H9 (cell line): ENCODE results near the gene HDAC5. TPM values are rescaled to one million over a fixed set of nuclear protein-coding genes. Genes with fewer than 3 reads are reported as not detected.
A peak's percentile ranks its signal among the peaks of the same experiment; 100 is the strongest.

Experiments
- DNase-seq: peaks from one replicate; pipeline ENCODE4 v3.0.0-alpha.2; 2017
- H2AFZ ChIP-seq: one replicate; pipeline ENCODE4 v1.6.1; 2013; ENCODE audit warnings: mild to moderate bottlenecking, low read length, control low read depth, moderate library complexity
- H2AK5ac ChIP-seq: 2 replicates; pipeline ENCODE4 v1.6.1; 2013; ENCODE audit warnings: low read length, control low read depth, mixed read lengths; ENCODE audit not compliant: insufficient read length
- H2BK120ac ChIP-seq: one replicate; pipeline ENCODE4 v1.6.1; 2013; ENCODE audit warnings: low read depth, mild to moderate bottlenecking, low read length, control low read depth, inconsistent platforms; ENCODE audit not compliant: poor library complexity, severe bottlenecking
- H2BK12ac ChIP-seq: 2 replicates; pipeline ENCODE4 v1.6.1; 2013; ENCODE audit warnings: low read length, control low read depth, mixed read lengths, low read depth; ENCODE audit not compliant: insufficient read length
- H2BK15ac ChIP-seq: 2 replicates; pipeline ENCODE4 v1.6.1; 2013; ENCODE audit warnings: low read depth, low read length, control low read depth
- H2BK20ac ChIP-seq: one replicate; pipeline ENCODE4 v1.6.1; 2013; ENCODE audit warnings: low read depth, mild to moderate bottlenecking, low read length, control low read depth, inconsistent platforms; ENCODE audit not compliant: poor library complexity, severe bottlenecking
- H2BK5ac ChIP-seq: 2 replicates; pipeline ENCODE4 v1.6.1; 2013; ENCODE audit warnings: low read length, control low read depth, mixed read lengths; ENCODE audit not compliant: insufficient read length
- H3K14ac ChIP-seq: 2 replicates; pipeline ENCODE4 v1.6.1; 2013; ENCODE audit warnings: low read length, control low read depth; ENCODE audit not compliant: insufficient read depth
- H3K18ac ChIP-seq: 2 replicates; pipeline ENCODE4 v1.6.1; 2013; ENCODE audit warnings: low read depth, mild to moderate bottlenecking, mixed read lengths, low read length, control low read depth; ENCODE audit not compliant: insufficient read length
- H3K23ac ChIP-seq: 2 replicates; pipeline ENCODE4 v1.6.1; 2013; ENCODE audit warnings: low read length, control low read depth, mixed read lengths, low read depth; ENCODE audit not compliant: insufficient read length
- H3K23me2 ChIP-seq: 2 replicates; pipeline ENCODE4 v1.6.1; 2013; ENCODE audit warnings: low read depth, mild to moderate bottlenecking, mixed read lengths, low read length, control low read depth; ENCODE audit not compliant: insufficient read length, poor library complexity, severe bottlenecking
- H3K27ac ChIP-seq: 2 replicates; pipeline ENCODE4 v1.5.1; 2013; ENCODE audit warnings: low read length, control low read depth, mixed read lengths, low read depth; ENCODE audit not compliant: insufficient read length
- H3K27me3 ChIP-seq: 2 replicates; pipeline ENCODE4 v1.6.1; 2013; ENCODE audit warnings: low read length, control low read depth, inconsistent platforms; ENCODE audit not compliant: insufficient read depth
- H3K4ac ChIP-seq: 2 replicates; pipeline ENCODE4 v1.6.1; 2013; ENCODE audit warnings: low read depth, mild to moderate bottlenecking, control low read depth, inconsistent platforms, low read length, moderate library complexity
- H3K4me1 ChIP-seq: 2 replicates; pipeline ENCODE4 v1.6.1; 2013; ENCODE audit warnings: low read length, control low read depth, inconsistent platforms; ENCODE audit not compliant: insufficient read depth
- H3K4me2 ChIP-seq: 2 replicates; pipeline ENCODE4 v1.6.1; 2013; ENCODE audit warnings: low read length, control low read depth, mixed read lengths; ENCODE audit not compliant: insufficient read length, insufficient read depth
- H3K56ac ChIP-seq: 2 replicates; pipeline ENCODE4 v1.6.1; 2013; ENCODE audit warnings: low read depth, mild to moderate bottlenecking, mixed read lengths, low read length, control low read depth; ENCODE audit not compliant: insufficient read length
- H3K79me1 ChIP-seq: 2 replicates; pipeline ENCODE4 v1.6.1; 2013; ENCODE audit warnings: low read depth, mild to moderate bottlenecking, moderate library complexity, low read length, control low read depth, inconsistent platforms; ENCODE audit not compliant: insufficient read depth, poor library complexity, severe bottlenecking
- H3K79me2 ChIP-seq: 2 replicates; pipeline ENCODE4 v1.6.1; 2013; ENCODE audit warnings: low read length, control low read depth, inconsistent platforms; ENCODE audit not compliant: insufficient read depth
- H3K9ac ChIP-seq: 2 replicates; pipeline ENCODE4 v1.6.1; 2013; ENCODE audit warnings: low read length, control low read depth, mixed read lengths; ENCODE audit not compliant: insufficient read length; ENCODE audit errors: extremely low read depth
- H3K9me3 ChIP-seq: one replicate; pipeline ENCODE4 v1.6.1; 2013; ENCODE audit warnings: low read depth, low read length, inconsistent platforms; ENCODE audit not compliant: control insufficient read depth
- H3T11ph ChIP-seq: one replicate; pipeline ENCODE4 v1.6.1; 2013; ENCODE audit warnings: mild to moderate bottlenecking, low read length, control low read depth, inconsistent platforms
- H4K20me1 ChIP-seq: one replicate; pipeline ENCODE4 v1.6.1; 2013; ENCODE audit not compliant: control insufficient read depth, insufficient read length, insufficient read depth
- H4K5ac ChIP-seq: 2 replicates; pipeline ENCODE4 v1.6.1; 2013; ENCODE audit warnings: low read depth, mild to moderate bottlenecking, mixed read lengths, low read length, control low read depth; ENCODE audit not compliant: insufficient read length
- H4K8ac ChIP-seq: replicated peaks from 2 replicates; pipeline ENCODE4 v1.6.1; 2013; ENCODE audit warnings: low read length, control low read depth, mixed read lengths, low read depth; ENCODE audit not compliant: insufficient read length
- H4K91ac ChIP-seq: 2 replicates; pipeline ENCODE4 v1.6.1; 2013; ENCODE audit warnings: low read depth, mild to moderate bottlenecking, moderate library complexity, mixed read lengths, low read length, control low read depth; ENCODE audit not compliant: insufficient read length
- H3K27ac Mint-ChIP-seq, 3 experiments: 2 replicates in 2 of 3; 3 replicates in 1 of 3; pipeline ENCODE4 v1.8.0; 2020 to 2021; ENCODE audit warnings: mixed read lengths in 3 of 3, mild to moderate bottlenecking in 1 of 3, moderate library complexity in 1 of 3
- H3K27me3 Mint-ChIP-seq: 2 replicates; pipeline ENCODE4 v1.8.0; 2021; ENCODE audit warnings: low read depth, mild to moderate bottlenecking, moderate library complexity, mixed read lengths
- H3K36me3 Mint-ChIP-seq, 3 experiments: 2 replicates in 2 of 3; 3 replicates in 1 of 3; pipeline ENCODE4 v1.8.0; 2020 to 2021; ENCODE audit warnings: low read depth in 3 of 3, mixed read lengths in 3 of 3; ENCODE audit not compliant: insufficient read depth in 1 of 3
- H3K4me1 Mint-ChIP-seq, 2 experiments: 2 replicates each; pipeline ENCODE4 v1.8.0; 2020; ENCODE audit warnings: mixed read lengths in 2 of 2
- H3K4me3 Mint-ChIP-seq, 2 experiments: 2 replicates in 1 of 2; 3 replicates in 1 of 2; pipeline ENCODE4 v1.8.0; 2020 to 2021; ENCODE audit warnings: mild to moderate bottlenecking in 2 of 2, mixed read lengths in 2 of 2, moderate library complexity in 1 of 2
- H3K9me3 Mint-ChIP-seq, 2 experiments: 2 replicates in 1 of 2; 3 replicates in 1 of 2; pipeline ENCODE4 v1.8.0; 2020; ENCODE audit warnings: mild to moderate bottlenecking in 2 of 2, mixed read lengths in 2 of 2, moderate library complexity in 1 of 2
- CTCF ChIP-seq: fragments of 200-600 bp; sonication (generic); conservative IDR thresholded peaks from 3 replicates; pipeline ENCODE4 v1.8.0; 2021; ENCODE audit warnings: antibody characterized with exemption, mild to moderate bottlenecking
- WGBS: extraction: QIAGEN DNeasy Blood & Tissue Kit; methylation state at CpG from one replicate; pipeline ENCODE4 v1.1.7; 2013; ENCODE audit warnings: missing lambda C conversion rate, low lambda C conversion rate, mixed read lengths; ENCODE audit not compliant: insufficient read length; ENCODE audit errors: extremely low coverage; 5-methylcytosine and 5-hydroxymethylcytosine counted together
- total RNA-seq: library from RNA; stranded (reverse); gene quantifications from 2 replicates; pipeline ENCODE4 v1.2.1, GENCODE V29; 2021

The HDAC5 gene
- total RNA-seq, 1 experiment from 2014 or later: 39.5 TPM

- DNase-seq: no peak
- no peak overlapping the region for H4K5ac ChIP-seq
- no peak overlapping the region for H3K4ac ChIP-seq
- no peak overlapping the region for H3K18ac ChIP-seq
- no peak overlapping the region for H2BK20ac ChIP-seq
- H3K4me1 ChIP-seq: no peaks in the 10 kb centered on the region; the same call in 1 of the 2 replicates
- H3K79me2 ChIP-seq: no peaks in the 10 kb centered on the region
- no peaks in the 10 kb centered on the region for H3K79me1 ChIP-seq
- Mint-ChIP-seq H3K4me1 (peaks cover 18 to 31% of the 10 kb centered on the region in 2 experiments), H3K27ac (peak overlapping the region; percentile 61 to 65 (median 63); a peak in 3 of 7 replicates), H3K9me3 (no peaks in the 10 kb centered on the region), H3K27me3 (no peaks in the 10 kb centered on the region), H3K4me3 (no peak overlapping the region; a peak in 1 of 5 replicates), H3K36me3 (peaks cover 16 to 18% (median 17%) of the 10 kb centered on the region in 3 experiments; a peak in 6 of 7 replicates)
- H3K4me2 ChIP-seq: no peak overlapping the region
- WGBS: no CpG with 5 or more reads among the region's 21 CpGs
- H2BK120ac ChIP-seq: no peak overlapping the region
- H2BK5ac ChIP-seq: no peak overlapping the region
- no peak overlapping the region for H3K9ac ChIP-seq
- no peak overlapping the region for H3K27ac ChIP-seq
- H3K23me2 ChIP-seq: peaks cover 7% of the 10 kb centered on the region
- no peaks in the 10 kb centered on the region for H3K27me3 ChIP-seq
- no peak overlapping the region for H2AFZ ChIP-seq
- no peak overlapping the region for H2BK12ac ChIP-seq
- no peak overlapping the region for H3K56ac ChIP-seq
- H2AK5ac ChIP-seq: no peak overlapping the region
- no peak overlapping the region for H4K91ac ChIP-seq
- no peak overlapping the region for H3K14ac ChIP-seq
- H4K20me1 ChIP-seq: no peaks in the 10 kb centered on the region
- H3K23ac ChIP-seq: no peak overlapping the region
- H4K8ac ChIP-seq: no peak overlapping the region
- H3T11ph ChIP-seq: no peak overlapping the region
- H3K9me3 ChIP-seq: no peaks in the 10 kb centered on the region
- no peak overlapping the region for H2BK15ac ChIP-seq
- no peak for TF ChIP-seq CTCF
Observed at GRCh38 chr17:44093231-44093900, 30.1 kb downstream of the HDAC5 start.
